ENCODE data around the gene FAHD2B.
"Not testable (repeated sequence)": the region's sequence is repeated elsewhere in the genome, so short reads cannot be mapped to it uniquely, and the experiment has no call there.

Gene FAHD2B

GRCh38 chr2:97067279-97068004, 27.2 kb downstream of the FAHD2B start:
- DNase-seq = no peak

- DNase-seq = not testable (repeated sequence)
These were observed 28.7 kb downstream of the FAHD2B start for GRCh38 chr2:97066030-97066429.

GRCh38 chr2:97062020-97062419, 32.7 kb downstream of the FAHD2B start:
- DNase-seq = not testable (repeated sequence)

- not testable (repeated sequence) for DNase-seq
These were observed 34.9 kb downstream of the FAHD2B start for GRCh38 chr2:97059782-97060181.

GRCh38 chr2:97056150-97056549, 38.5 kb downstream of the FAHD2B start:
- not testable (repeated sequence) for DNase-seq

- DNase-seq = not testable (repeated sequence)
These were observed 44.6 kb downstream of the FAHD2B start for GRCh38 chr2:97050032-97050431.

GRCh38 chr2:97048448-97048847, 46.2 kb downstream of the FAHD2B start:
- not testable (repeated sequence) for DNase-seq

- DNase-seq = peak in 1 of 2 experiments; percentile 1
These were observed 48.0 kb downstream of the FAHD2B start for GRCh38 chr2:97046676-97047075.

GRCh38 chr2:97045895-97046499, 48.7 kb downstream of the FAHD2B start:
- DNase-seq = not testable (repeated sequence)

Data from NCI-H2081 (cell line).